Stimulated activated CD8-positive, alpha-beta memory T cell treated with anti-CD3 and anti-CD28 coated beads, Interleukin-12 subunit alpha, Interleukin-12 subunit beta, amount 100 ng/mL, for 4 hours (primary cell): ENCODE results near the gene ATRAID.
A peak's percentile ranks its signal among the peaks of the same experiment; 100 is the strongest.

Experiments used
- DNase-seq: peaks from one replicate; pipeline ENCODE4 v3.0.0-alpha.2; 2020; ENCODE audit warnings: low read depth

ATRAID gene

GRCh38 chr2:27250652-27251379, 39.0 kb downstream of the ATRAID start:
- DNase-seq = no peak

- no peak for DNase-seq
Observed at GRCh38 chr2:27251766-27252165, 39.9 kb downstream of the ATRAID start.

- no peak for DNase-seq
Observed at GRCh38 chr2:27255187-27255586, 43.3 kb downstream of the ATRAID start.

GRCh38 chr2:27255660-27256059, 43.8 kb downstream of the ATRAID start:
- no peak for DNase-seq

- no peak for DNase-seq
Observed at GRCh38 chr2:27256855-27257454, 45.1 kb downstream of the ATRAID start.

- DNase-seq = no peak
Observed at GRCh38 chr2:27258051-27258450, 46.2 kb downstream of the ATRAID start.

- no peak for DNase-seq
Observed at GRCh38 chr2:27261241-27261925, 49.5 kb downstream of the ATRAID start.

- DNase-seq = no peak
Observed at GRCh38 chr2:27261926-27262298, 50.1 kb downstream of the ATRAID start.

GRCh38 chr2:27262379-27263286, 50.8 kb downstream of the ATRAID start, which contains the start of gene SLC30A3:
Gene SLC30A3, minus strand, starts transcription at chr2:27263047. Its CDS starts 141 bp downstream, at chr2:27262906.
- peak; percentile 50 for DNase-seq

GRCh38 chr2:27263287-27264252, 51.7 kb downstream of the ATRAID start:
- DNase-seq = no peak

GRCh38 chr2:27264253-27264752, 52.5 kb downstream of the ATRAID start:
- DNase-seq = no peak

- peak; percentile 37 for DNase-seq
Observed at GRCh38 chr2:27264753-27265535, 53.1 kb downstream of the ATRAID start.

- no peak for DNase-seq
Observed at GRCh38 chr2:27265536-27265870, 53.7 kb downstream of the ATRAID start.
